SK-N-SH treated with all-trans-retinoic acid at 6 μM for 48 hours (cell line): ENCODE data around the gene CDH4.

Experiments
- ATAC-seq: fragments of 200-7000 bp; cut with Tn5 transposase; 3 replicates; pipeline ENCODE4 v1.9.1; 2020; ENCODE audit warnings: mild to moderate bottlenecking, moderate library complexity
- ARNTL ChIP-seq: fragments of 450-650 bp; formaldehyde crosslinking; IDR thresholded peaks from 2 replicates; pipeline ENCODE4 v1.5.0; 2020; ENCODE audit warnings: low read depth, mild to moderate bottlenecking, moderate library complexity, borderline replicate concordance
- BACH2 ChIP-seq: fragments of 250-450 bp; sonication (Bioruptor Pico); IDR thresholded peaks from 2 replicates; pipeline ENCODE4 v1.9.0; 2021; ENCODE audit warnings: mild to moderate bottlenecking, borderline replicate concordance
- CREB5 ChIP-seq: fragments of 250-450 bp; sonication (Bioruptor Pico); IDR thresholded peaks from 2 replicates; pipeline ENCODE4 v1.5.1; 2020; ENCODE audit warnings: low read depth, mild to moderate bottlenecking, moderate library complexity
- CSDC2 ChIP-seq: fragments of 250-450 bp; sonication (Bioruptor Pico); IDR thresholded peaks from 2 replicates; pipeline ENCODE4 v1.5.0; 2020; ENCODE audit warnings: mild to moderate bottlenecking, moderate library complexity
- ESRRG ChIP-seq: fragments of 250-450 bp; sonication (Bioruptor Pico); IDR thresholded peaks from 2 replicates; pipeline ENCODE4 v1.6.1; 2021; ENCODE audit warnings: mild to moderate bottlenecking
- ISL1 ChIP-seq: fragments of 250-450 bp; sonication (Bioruptor Pico); IDR thresholded peaks from 2 replicates; pipeline ENCODE4 v2.1.2; 2022; ENCODE audit warnings: mild to moderate bottlenecking, moderate library complexity
- OSR1 ChIP-seq: fragments of 250-450 bp; sonication (Bioruptor Pico); IDR thresholded peaks from 2 replicates; pipeline ENCODE4 v1.8.0; 2022; ENCODE audit warnings: moderate library complexity, mild to moderate bottlenecking, inconsistent platforms
- PATZ1 ChIP-seq: fragments of 250-450 bp; sonication (Bioruptor Pico); IDR thresholded peaks from 2 replicates; pipeline ENCODE4 v1.8.0; 2020; ENCODE audit warnings: mild to moderate bottlenecking, moderate library complexity, borderline replicate concordance
- PPARA ChIP-seq: fragments of 250-450 bp; sonication (Bioruptor Pico); IDR thresholded peaks from 2 replicates; pipeline ENCODE4 v1.5.0; 2020; ENCODE audit warnings: mild to moderate bottlenecking, borderline replicate concordance
- RARB ChIP-seq: fragments of 250-450 bp; sonication (Bioruptor Pico); IDR thresholded peaks from 2 replicates; pipeline ENCODE4 v1.8.0; 2021; ENCODE audit warnings: mild to moderate bottlenecking, moderate library complexity
- SNAI2 ChIP-seq: fragments of 250-450 bp; sonication (Bioruptor Pico); IDR thresholded peaks from 2 replicates; pipeline ENCODE4 v1.5.0; 2020; ENCODE audit warnings: mild to moderate bottlenecking, moderate library complexity
- TCF4 ChIP-seq: fragments of 250-450 bp; sonication (Bioruptor Pico); IDR thresholded peaks from 2 replicates; pipeline ENCODE4 v1.8.0; 2021; ENCODE audit warnings: mild to moderate bottlenecking, moderate library complexity, borderline replicate concordance
- TOX ChIP-seq: fragments of 250-450 bp; sonication (Bioruptor Pico); IDR thresholded peaks from 2 replicates; pipeline ENCODE4 v1.8.0; 2021; ENCODE audit warnings: mild to moderate bottlenecking, moderate library complexity, borderline replicate concordance
- TSHZ2 ChIP-seq: fragments of 250-450 bp; sonication (Bioruptor Pico); IDR thresholded peaks from 2 replicates; pipeline ENCODE4 v1.5.0; 2020; ENCODE audit warnings: mild to moderate bottlenecking, moderate library complexity
- ZC3H10 ChIP-seq: fragments of 250-450 bp; sonication (Bioruptor Pico); IDR thresholded peaks from 2 replicates; pipeline ENCODE4 v1.5.1; 2021; ENCODE audit warnings: mild to moderate bottlenecking, moderate library complexity
- ZFP3 ChIP-seq: fragments of 250-450 bp; sonication (Bioruptor Pico); IDR thresholded peaks from 2 replicates; pipeline ENCODE4 v1.5.0; 2020; ENCODE audit warnings: mild to moderate bottlenecking, moderate library complexity
- ZFP30 ChIP-seq: fragments of 450-650 bp; formaldehyde crosslinking; IDR thresholded peaks from 2 replicates; pipeline ENCODE4 v1.5.0; 2022; ENCODE audit warnings: mild to moderate bottlenecking, moderate library complexity
- ZNF565 ChIP-seq: fragments of 450-650 bp; formaldehyde crosslinking; conservative IDR thresholded peaks from 2 replicates; pipeline ENCODE4 v1.5.0; 2020; ENCODE audit warnings: low read depth, mild to moderate bottlenecking, moderate library complexity
- ZNF70 ChIP-seq: fragments of 450-650 bp; formaldehyde crosslinking; IDR thresholded peaks from 2 replicates; pipeline ENCODE4 v1.5.0; 2020; ENCODE audit warnings: mild to moderate bottlenecking, moderate library complexity
- ZNF8 ChIP-seq: fragments of 450-650 bp; formaldehyde crosslinking; IDR thresholded peaks from 2 replicates; pipeline ENCODE4 v1.5.0; 2020; ENCODE audit warnings: mild to moderate bottlenecking, moderate library complexity
- TF ChIP-seq, protein P1 (sequence below): fragments of 250-450 bp; sonication (Bioruptor Pico); IDR thresholded peaks from 2 replicates; pipeline ENCODE4 v1.8.0; 2021; ENCODE audit warnings: low read depth, mild to moderate bottlenecking, moderate library complexity, borderline replicate concordance
- TF ChIP-seq, protein P2 (sequence below): fragments of 250-450 bp; sonication (Bioruptor Pico); IDR thresholded peaks from 2 replicates; pipeline ENCODE4 v1.5.1; 2021; ENCODE audit warnings: mild to moderate bottlenecking, moderate library complexity

CDH4 gene

DNA sequence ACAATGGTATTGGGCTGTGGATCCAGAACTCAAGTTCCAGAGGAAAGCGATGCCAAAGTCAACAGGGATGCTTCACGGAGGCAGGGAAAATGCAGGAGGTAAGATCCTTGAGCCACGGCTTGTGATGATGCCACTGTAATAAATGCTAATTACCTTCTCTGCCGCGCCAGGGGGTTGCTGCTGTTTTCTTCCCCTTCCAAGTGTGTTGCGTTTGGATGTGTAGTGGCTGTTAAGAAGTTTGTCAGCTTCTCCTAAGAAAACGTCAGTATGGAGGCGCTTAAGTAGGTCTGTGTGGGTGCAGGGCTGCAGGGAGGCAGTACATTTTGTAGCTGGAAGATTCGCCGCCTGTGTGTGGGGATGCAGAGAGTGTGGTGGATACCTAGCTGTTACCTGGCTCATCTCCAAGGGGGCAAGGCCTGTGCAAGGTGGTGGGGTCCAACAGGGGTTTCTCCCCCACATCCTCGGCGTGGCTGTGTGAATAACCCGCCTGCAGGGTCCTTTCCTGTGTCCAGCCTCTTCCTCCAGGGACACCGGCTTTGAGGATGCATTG lies 318.7 kb downstream of the CDH4 start:
- TF ChIP-seq, protein P1, sequence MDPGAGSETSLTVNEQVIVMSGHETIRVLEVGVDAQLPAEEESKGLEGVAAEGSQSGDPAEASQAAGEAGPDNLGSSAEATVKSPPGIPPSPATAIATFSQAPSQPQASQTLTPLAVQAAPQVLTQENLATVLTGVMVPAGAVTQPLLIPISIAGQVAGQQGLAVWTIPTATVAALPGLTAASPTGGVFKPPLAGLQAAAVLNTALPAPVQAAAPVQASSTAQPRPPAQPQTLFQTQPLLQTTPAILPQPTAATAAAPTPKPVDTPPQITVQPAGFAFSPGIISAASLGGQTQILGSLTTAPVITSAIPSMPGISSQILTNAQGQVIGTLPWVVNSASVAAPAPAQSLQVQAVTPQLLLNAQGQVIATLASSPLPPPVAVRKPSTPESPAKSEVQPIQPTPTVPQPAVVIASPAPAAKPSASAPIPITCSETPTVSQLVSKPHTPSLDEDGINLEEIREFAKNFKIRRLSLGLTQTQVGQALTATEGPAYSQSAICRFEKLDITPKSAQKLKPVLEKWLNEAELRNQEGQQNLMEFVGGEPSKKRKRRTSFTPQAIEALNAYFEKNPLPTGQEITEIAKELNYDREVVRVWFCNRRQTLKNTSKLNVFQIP (CRISPR knock-in tag) = no peak
- no peak for TF ChIP-seq ARNTL
- TF ChIP-seq CREB5 (CRISPR knock-in tag) = no peak
- TF ChIP-seq, protein P2, sequence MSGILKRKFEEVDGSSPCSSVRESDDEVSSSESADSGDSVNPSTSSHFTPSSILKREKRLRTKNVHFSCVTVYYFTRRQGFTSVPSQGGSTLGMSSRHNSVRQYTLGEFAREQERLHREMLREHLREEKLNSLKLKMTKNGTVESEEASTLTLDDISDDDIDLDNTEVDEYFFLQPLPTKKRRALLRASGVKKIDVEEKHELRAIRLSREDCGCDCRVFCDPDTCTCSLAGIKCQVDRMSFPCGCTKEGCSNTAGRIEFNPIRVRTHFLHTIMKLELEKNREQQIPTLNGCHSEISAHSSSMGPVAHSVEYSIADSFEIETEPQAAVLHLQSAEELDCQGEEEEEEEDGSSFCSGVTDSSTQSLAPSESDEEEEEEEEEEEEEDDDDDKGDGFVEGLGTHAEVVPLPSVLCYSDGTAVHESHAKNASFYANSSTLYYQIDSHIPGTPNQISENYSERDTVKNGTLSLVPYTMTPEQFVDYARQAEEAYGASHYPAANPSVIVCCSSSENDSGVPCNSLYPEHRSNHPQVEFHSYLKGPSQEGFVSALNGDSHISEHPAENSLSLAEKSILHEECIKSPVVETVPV = no peak
- TF ChIP-seq ZNF70 (CRISPR knock-in tag) = no peak
- TF ChIP-seq ISL1 (CRISPR knock-in tag) = no peak
- no peak for TF ChIP-seq OSR1 (CRISPR knock-in tag)
- no peak for TF ChIP-seq ESRRG (CRISPR knock-in tag)
- TF ChIP-seq, all 23 proteins: peak for 0
- no peak for ATAC-seq

GRCh38 chr20:61571221-61571620 lies 319.2 kb downstream of the CDH4 start:
- ATAC-seq = no peak
- TF ChIP-seq ZNF565 (CRISPR knock-in tag) (no peak), ZNF8 (CRISPR knock-in tag) (no peak), PATZ1 (no peak), PPARA (CRISPR knock-in tag) (no peak), ISL1 (CRISPR knock-in tag) (no peak), SNAI2 (CRISPR knock-in tag) (no peak), RARB (CRISPR knock-in tag) (no peak), ZC3H10 (CRISPR knock-in tag) (no peak), TOX (CRISPR knock-in tag) (no peak), ZFP3 (no peak), TCF4 (CRISPR knock-in tag) (no peak), TSHZ2 (CRISPR knock-in tag) (no peak), BACH2 (CRISPR knock-in tag) (no peak), OSR1 (CRISPR knock-in tag) (no peak), ZFP30 (CRISPR knock-in tag) (no peak), CSDC2 (CRISPR knock-in tag) (no peak), ESRRG (CRISPR knock-in tag) (no peak)
- TF ChIP-seq, protein P2 = no peak
- TF ChIP-seq, protein P1 (CRISPR knock-in tag) = no peak
